ENCODE results near the gene NMNAT3.

The NMNAT3 gene

GRCh38 chr3:139574026-139574947 is 103.5 kb downstream of the NMNAT3 start:
- DNase-seq: no peak

DNA sequence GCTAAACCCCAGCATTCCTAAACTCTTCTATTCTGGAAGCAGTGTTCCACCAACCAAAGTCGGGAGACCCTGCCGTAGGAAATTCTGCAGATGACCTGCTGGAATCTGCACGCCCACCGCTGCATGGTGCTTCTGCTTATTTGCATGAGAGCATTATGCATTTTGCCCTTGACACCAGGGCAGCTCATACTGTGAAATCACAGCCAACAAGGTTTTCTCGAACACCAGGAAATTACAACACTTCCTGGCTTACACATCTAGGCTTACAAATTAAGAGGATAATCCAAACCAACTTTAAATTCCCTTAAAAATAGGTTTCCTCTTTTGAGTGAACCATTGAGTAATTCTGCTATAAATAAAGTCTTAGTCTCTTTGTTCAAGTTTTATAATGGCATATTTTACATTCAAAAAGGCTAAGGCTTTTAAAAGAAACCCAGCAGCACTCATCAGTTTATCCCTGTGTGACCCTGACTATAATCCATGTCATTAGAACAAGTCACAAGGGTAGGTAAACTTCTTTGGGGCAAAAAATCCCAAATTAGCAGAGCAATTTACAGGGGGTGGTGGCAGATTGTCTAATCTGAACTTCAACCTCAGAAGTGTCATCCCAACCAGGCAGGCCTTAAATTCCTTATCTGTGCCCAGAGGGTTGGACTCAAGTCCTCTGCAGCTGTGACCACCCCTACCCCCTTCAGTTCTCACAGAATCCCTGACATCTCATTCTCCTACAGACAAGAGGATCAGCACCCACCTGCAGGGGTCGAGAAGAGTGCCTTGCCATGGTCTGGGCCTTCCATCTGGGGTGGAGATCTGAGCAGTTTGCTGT is 104.7 kb downstream of the NMNAT3 start:
- DNase-seq: no peak

- DNase-seq: no peak
Observed at GRCh38 chr3:139571711-139572110, 106.1 kb downstream of the NMNAT3 start.

- no peak for DNase-seq
Observed at GRCh38 chr3:139564294-139564861, 113.4 kb downstream of the NMNAT3 start.

GRCh38 chr3:139561959-139562676 is 115.7 kb downstream of the NMNAT3 start:
- no peak for DNase-seq

GRCh38 chr3:139561255-139561817 is 116.4 kb downstream of the NMNAT3 start:
- no peak for DNase-seq

DNA sequence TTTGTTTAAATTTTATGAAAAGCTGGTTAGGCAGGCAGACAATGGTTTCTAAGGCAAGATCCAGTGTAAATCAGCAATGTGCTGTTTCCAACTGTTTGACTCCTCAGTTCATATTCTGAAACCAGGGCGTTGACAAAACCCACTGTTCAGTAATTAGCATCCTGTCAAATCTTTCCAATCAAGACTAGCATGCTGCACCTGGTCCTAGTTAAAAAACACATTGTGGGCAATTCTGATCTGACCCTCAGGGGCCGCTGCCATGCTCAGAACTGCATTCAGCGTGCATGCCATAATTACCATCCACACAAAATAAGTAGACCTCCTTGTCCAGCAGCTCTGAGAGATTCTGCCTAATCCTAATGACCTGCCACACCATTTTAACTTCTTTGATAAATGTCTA is 117.4 kb downstream of the NMNAT3 start:
- no peak for DNase-seq

DNA sequence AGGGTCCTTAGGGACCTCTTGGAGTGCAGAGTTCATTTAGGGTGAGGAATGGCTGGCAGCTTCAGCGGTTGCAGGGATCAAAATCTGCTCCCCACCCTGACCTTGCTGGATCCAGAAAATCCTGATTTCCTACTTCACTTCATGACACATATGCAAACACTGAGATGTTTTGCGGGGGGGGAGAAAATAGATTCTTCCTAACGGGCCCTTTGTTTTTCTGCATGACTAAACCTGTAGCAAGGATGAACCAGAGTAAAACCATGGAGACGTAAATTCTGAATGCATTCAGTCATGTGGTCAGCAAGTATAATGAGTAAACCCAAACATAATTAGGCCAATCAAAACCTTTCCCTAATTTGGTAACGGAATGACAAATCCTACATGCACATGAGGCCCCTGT is 118.2 kb downstream of the NMNAT3 start:
- DNase-seq: no peak

DNA sequence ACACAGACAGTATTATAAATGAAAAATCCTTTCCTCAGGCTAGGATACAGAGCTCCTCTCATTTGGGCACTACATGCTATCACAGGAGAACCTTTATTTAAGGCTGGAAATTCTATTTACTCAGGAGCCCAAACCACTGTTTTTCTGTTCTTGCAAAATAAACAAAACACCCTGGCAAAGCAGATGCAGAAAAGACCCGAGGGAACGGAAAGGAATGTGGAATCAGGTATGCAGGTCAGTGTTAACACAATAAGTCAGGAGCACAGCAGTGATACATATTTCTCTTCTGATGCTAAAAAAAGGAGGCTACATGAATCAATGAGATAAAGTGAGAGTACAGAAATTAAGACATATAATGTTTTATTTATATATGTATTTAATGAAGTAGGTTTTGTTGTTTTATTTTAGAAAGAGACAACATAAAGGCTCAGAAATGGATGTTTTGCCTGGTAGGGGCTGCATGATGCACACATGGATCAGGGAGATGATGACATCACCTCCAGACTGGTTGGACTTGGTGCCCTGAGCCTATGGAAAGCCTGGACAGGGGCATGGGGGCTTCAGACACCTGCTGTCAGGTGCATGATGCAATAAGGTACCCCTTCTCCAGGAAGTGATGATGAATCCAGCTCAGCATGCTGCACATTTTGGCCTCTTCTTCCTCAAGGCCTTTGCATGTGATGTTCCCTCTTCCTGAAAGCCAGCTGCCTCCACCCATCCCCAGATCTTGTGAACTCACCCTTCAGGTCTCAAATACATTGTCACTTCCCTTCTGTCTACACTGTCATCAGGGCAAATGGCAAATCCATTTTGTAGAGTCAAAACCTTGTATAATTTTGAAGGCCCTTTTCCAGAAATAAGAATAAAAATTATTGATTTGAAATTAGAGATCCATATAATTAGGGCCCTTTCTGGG is 119.2 kb downstream of the NMNAT3 start:
- DNase-seq: no peak

GRCh38 chr3:139557041-139557440 is 120.7 kb downstream of the NMNAT3 start:
- no peak for DNase-seq

DNA sequence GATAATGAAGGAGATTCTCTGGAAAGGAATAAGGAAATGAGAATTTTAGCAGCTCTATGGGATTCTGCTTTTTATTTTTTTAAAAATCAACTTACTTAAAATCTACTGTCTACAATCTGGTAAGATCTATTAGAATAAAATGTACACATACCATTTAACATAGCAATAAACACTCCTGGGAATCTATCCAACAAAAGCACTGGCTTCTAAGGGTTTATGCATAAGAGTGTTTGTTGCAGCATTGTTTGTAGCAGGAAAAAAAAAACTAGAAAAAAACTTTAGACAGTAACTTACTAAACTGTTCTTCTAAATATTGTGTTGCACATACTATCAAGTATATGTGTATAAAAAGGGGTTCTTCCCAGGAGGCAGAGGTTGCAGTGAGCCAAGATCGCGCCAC is 122.5 kb downstream of the NMNAT3 start:
- no peak for DNase-seq

- no peak for DNase-seq
Observed at GRCh38 chr3:139554628-139555027, 123.1 kb downstream of the NMNAT3 start.

GRCh38 chr3:139552632-139553365 is 125.0 kb downstream of the NMNAT3 start:
- no peak for DNase-seq

GRCh38 chr3:139548801-139549200 is 129.0 kb downstream of the NMNAT3 start:
- DNase-seq: no peak

DNA sequence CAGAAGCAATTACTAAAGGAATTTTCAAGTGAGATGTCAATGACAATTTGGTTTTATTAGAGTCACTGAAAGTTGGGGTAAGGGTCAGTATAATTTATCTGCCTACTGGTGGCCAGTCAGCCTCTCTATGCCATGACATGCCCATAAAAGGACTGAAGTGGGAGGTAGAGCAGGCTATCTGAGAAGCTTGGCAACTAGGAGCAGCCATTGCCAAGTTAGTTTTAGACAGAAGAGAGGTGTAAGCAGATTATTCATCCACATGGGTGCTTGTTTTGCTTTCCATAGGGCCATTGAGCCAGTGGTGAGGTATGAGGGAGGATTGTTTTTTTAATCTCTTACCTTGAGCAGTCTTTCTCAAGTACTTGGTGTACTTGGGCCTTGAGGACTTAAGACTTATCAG is 130.1 kb downstream of the NMNAT3 start:
- no peak for DNase-seq

DNA sequence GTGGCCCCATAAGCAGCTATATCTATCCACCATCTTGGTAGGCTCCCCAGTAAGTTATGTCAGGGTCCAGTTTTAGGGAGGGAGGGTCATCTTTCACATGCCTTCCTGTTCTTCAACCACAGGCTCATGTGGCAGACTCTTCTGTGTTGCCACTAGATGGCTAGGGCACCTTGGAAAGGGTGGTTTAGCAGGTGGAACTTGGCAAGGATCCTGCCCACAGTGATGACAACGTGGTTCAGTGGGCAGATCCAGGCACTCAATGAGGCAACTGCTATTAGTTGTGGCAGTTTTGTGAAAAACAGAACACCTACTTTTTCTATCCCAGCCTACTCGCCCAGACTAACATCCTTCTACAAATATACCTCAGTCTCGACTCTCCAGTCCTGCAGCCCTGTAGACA is 131.0 kb downstream of the NMNAT3 start:
- no peak for DNase-seq

DNA sequence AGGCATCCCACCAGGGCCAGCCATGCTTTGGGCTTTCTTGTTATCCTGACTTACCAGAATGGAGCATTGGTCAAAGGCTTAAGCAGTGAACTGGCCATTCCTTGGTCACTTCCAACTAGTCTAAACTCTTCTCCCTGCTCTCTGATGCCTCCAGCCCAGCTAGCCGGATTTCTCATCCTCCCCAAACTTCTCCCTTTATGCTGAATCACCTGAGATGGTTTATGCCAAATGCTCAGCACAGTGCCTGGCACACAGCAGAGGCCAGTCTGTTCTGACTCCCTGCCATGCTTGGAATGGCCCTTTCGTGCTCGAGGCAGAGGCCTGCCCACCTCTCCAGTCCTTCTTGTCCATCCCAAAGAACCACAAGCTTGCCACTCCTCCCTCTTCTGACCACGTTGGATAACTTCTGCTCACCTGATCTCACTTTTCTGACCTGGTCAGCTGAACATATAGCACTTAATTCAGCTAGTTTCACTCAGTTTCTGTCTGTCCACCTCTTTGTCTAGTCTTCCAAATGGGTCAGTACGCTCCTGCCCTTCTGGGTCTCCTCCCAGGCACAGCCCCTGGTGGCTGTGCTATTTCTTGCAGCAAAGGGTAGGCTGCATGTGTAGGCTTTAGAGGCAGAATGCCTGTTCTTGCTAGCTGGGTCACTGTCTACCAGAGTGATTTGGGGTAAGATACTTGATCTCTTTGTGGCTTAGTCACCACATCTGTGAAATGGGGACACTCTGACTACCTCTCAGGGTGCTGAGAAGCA is 136.1 kb downstream of the NMNAT3 start:
- no peak for DNase-seq

GRCh38 chr3:139540651-139541531 is 136.9 kb downstream of the NMNAT3 start:
- DNase-seq: no peak

DNA sequence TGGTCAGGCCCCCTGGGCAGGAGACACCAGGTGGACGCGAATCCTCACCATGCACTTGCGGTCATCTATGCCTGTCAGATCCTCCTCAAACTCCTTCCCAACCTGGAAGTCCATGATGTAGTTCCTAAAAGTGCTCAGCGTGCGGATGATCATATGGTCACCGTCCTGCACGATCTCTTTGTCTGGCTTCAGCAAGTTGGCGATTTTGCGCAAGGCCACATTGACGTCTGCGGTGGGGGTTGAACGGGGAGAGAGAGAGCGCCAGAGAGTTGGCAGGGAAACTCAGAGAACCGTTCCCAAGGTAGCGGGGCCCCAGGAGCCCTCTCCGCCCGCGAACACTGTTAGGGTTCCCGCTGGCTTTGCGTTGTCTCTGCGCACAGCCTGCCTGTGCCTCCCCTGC is 139.0 kb downstream of the NMNAT3 start:
- no peak for DNase-seq

All from stimulated activated naive CD4-positive, alpha-beta T cell (primary cell).